ENCODE results near the gene CKAP4.

GRCh38 chr12:106281804-106282203, 34.0 kb upstream of the CKAP4 start:
- TF ChIP-seq POLR2AphosphoS5 (IDR thresholded peaks at IDR 0.05; ENCODE audit: borderline replicate concordance, low read depth, low read length): no peak
- TF ChIP-seq EZH2 (IDR thresholded peaks at IDR 0.05): no peak
